GM13977 (cell line): ENCODE data around the gene TIGIT.

Experiments used
- DNase-seq: peaks from one replicate; pipeline ENCODE4 v3.0.0; 2012; ENCODE audit warnings: low spot score
- CTCF ChIP-seq: IDR thresholded peaks from 2 replicates; pipeline ENCODE4 v1.5.1; 2012; ENCODE audit warnings: mild to moderate bottlenecking, control low read depth; ENCODE audit not compliant: insufficient read depth; ENCODE audit errors: extremely low read depth, missing control alignments
- in situ Hi-C: fragments of 300-500 bp; cut with MboI; formaldehyde crosslinking; loops from one replicate; pipeline ENCODE4 v1.12.0; 2022; ENCODE audit warnings: low sequenced_read_pairs, low pct_unique_long_range_greater_than_20kb, mixed read lengths, inconsistent platforms; ENCODE audit not compliant: unreplicated experiment

TIGIT gene

GRCh38 chr3:114320246-114320645 lies 26.4 kb downstream of the TIGIT start:
- no peak for TF ChIP-seq CTCF
- in situ Hi-C loops, result no loop called here
- no peak for DNase-seq

GRCh38 chr3:114323546-114324254 lies 29.9 kb downstream of the TIGIT start:
- DNase-seq, result no peak
- in situ Hi-C loops, result no loop called here
- no peak for TF ChIP-seq CTCF

GRCh38 chr3:114327665-114328064 lies 33.8 kb downstream of the TIGIT start:
- in situ Hi-C loops, result no loop called here
- DNase-seq, result no peak
- no peak for TF ChIP-seq CTCF

GRCh38 chr3:114328345-114328744 lies 34.5 kb downstream of the TIGIT start:
- in situ Hi-C loops, result no loop called here
- no peak for DNase-seq
- no peak for TF ChIP-seq CTCF

GRCh38 chr3:114329823-114330222 lies 36.0 kb downstream of the TIGIT start:
- TF ChIP-seq CTCF, result no peak
- in situ Hi-C loops, result no loop called here
- DNase-seq, result no peak

- in situ Hi-C loops, result no loop called here
- DNase-seq, result no peak
- TF ChIP-seq CTCF, result no peak
These were observed 37.2 kb downstream of the TIGIT start for GRCh38 chr3:114331007-114331406.
